NCI-H526 treated with DMSO at 0.1 percent for 48 hours (cell line): ENCODE measurements around the gene ITGB7.

Experiments
- DNase-seq: peaks from one replicate; lab custom pipeline; 2025; lab: John Stamatoyannopoulos, UW

The ITGB7 gene

GRCh38 chr12:53143355-53143754 lies 63.7 kb downstream of the ITGB7 start:
- DNase-seq = no peak
